ENCODE data around the gene MCAT.

GRCh38 chr22:43158778-43159483, 15.7 kb upstream of the MCAT start:
- TF ChIP-seq, protein P1, sequence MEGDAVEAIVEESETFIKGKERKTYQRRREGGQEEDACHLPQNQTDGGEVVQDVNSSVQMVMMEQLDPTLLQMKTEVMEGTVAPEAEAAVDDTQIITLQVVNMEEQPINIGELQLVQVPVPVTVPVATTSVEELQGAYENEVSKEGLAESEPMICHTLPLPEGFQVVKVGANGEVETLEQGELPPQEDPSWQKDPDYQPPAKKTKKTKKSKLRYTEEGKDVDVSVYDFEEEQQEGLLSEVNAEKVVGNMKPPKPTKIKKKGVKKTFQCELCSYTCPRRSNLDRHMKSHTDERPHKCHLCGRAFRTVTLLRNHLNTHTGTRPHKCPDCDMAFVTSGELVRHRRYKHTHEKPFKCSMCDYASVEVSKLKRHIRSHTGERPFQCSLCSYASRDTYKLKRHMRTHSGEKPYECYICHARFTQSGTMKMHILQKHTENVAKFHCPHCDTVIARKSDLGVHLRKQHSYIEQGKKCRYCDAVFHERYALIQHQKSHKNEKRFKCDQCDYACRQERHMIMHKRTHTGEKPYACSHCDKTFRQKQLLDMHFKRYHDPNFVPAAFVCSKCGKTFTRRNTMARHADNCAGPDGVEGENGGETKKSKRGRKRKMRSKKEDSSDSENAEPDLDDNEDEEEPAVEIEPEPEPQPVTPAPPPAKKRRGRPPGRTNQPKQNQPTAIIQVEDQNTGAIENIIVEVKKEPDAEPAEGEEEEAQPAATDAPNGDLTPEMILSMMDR (IDR thresholded peaks at IDR 0.05): no peak
- TF ChIP-seq POLR2A (IDR thresholded peaks at IDR 0.05) (no peak), EP300 (IDR thresholded peaks at IDR 0.05) (no peak)

Data from tibial nerve (tissue), 4 donors.